WTC11 (cell line): Measurements from ENCODE around the gene UNC50. TPM values are rescaled to one million over a fixed set of nuclear protein-coding genes. Genes with fewer than 3 reads are reported as not detected.
"Not testable (repeated sequence)": the region's sequence is repeated elsewhere in the genome, so short reads cannot be mapped to it uniquely, and the experiment has no call there.

Experiments used
- ATAC-seq: fragments of 200-7000 bp; cut with Tn5 transposase; 2 replicates; pipeline ENCODE4 v1.10.0; 2021; ENCODE audit warnings: mild to moderate bottlenecking, moderate library complexity
- CTCF ChIA-PET: fragments of 300-600 bp; sonication (Branson Sonifier 250); formaldehyde crosslinking; loops from one replicate; lab custom pipeline; 2021; ENCODE audit warnings: antibody characterized with exemption; lab: Charles Lee
- POLR2A ChIA-PET: fragments of 350-600 bp; sonication (Branson Sonifier 250); formaldehyde crosslinking; loops from one replicate; lab custom pipeline; 2021; ENCODE audit warnings: antibody characterized with exemption; lab: Charles Lee
- DNase-seq: peaks from one replicate; pipeline ENCODE4 v3.0.0; 2021; ENCODE audit warnings: low spot score
- H3K27ac Mint-ChIP-seq: 2 replicates; pipeline ENCODE4 v1.8.0; 2021; ENCODE audit warnings: mixed read lengths
- H3K27me3 Mint-ChIP-seq: 2 replicates; pipeline ENCODE4 v1.8.0; 2021; ENCODE audit warnings: low read depth, mild to moderate bottlenecking, moderate library complexity, mixed read lengths
- H3K36me3 Mint-ChIP-seq: 2 replicates; pipeline ENCODE4 v1.8.0; 2021; ENCODE audit warnings: mixed read lengths
- H3K4me1 Mint-ChIP-seq: 2 replicates; pipeline ENCODE4 v1.8.0; 2022; ENCODE audit warnings: mixed read lengths
- H3K4me3 Mint-ChIP-seq: 2 replicates; pipeline ENCODE4 v1.8.0; 2021; ENCODE audit warnings: mild to moderate bottlenecking, moderate library complexity, mixed read lengths
- H3K9me3 Mint-ChIP-seq: 2 replicates; pipeline ENCODE4 v1.8.0; 2021; ENCODE audit warnings: mixed read lengths
- ARID4B ChIP-seq: sonication (generic); formaldehyde crosslinking; IDR thresholded peaks from 2 replicates; pipeline ENCODE4 v1.8.0; 2023; ENCODE audit warnings: missing genetic modification reagents, mild to moderate bottlenecking, borderline replicate concordance
- CREM ChIP-seq: sonication (generic); formaldehyde crosslinking; IDR thresholded peaks from 2 replicates; pipeline ENCODE4 v1.8.1; 2022; ENCODE audit warnings: mild to moderate bottlenecking, missing genetic modification reagents, moderate library complexity
- E2F5 ChIP-seq: sonication (generic); formaldehyde crosslinking; IDR thresholded peaks from 2 replicates; pipeline ENCODE4 v1.8.1; 2022; ENCODE audit warnings: mild to moderate bottlenecking, moderate library complexity, missing genetic modification reagents
- EMX1 ChIP-seq: fragments of 250-450 bp; sonication (Bioruptor Pico); IDR thresholded peaks from 2 replicates; pipeline ENCODE4 v1.8.0; 2021; ENCODE audit warnings: mild to moderate bottlenecking
- ESRRA ChIP-seq: sonication (generic); formaldehyde crosslinking; IDR thresholded peaks from 2 replicates; pipeline ENCODE4 v1.8.1; 2022; ENCODE audit warnings: mild to moderate bottlenecking, missing genetic modification reagents, borderline replicate concordance
- HMGA2 ChIP-seq: fragments of 250-450 bp; sonication (Bioruptor Pico); IDR thresholded peaks from 2 replicates; pipeline ENCODE4 v1.4.0; 2021; ENCODE audit warnings: mild to moderate bottlenecking, moderate library complexity
- KAT7 ChIP-seq: sonication (generic); formaldehyde crosslinking; IDR thresholded peaks from 2 replicates; pipeline ENCODE4 v1.8.1; 2023; ENCODE audit warnings: missing genetic modification reagents, mild to moderate bottlenecking, borderline replicate concordance
- NFE2L1 ChIP-seq: sonication (generic); formaldehyde crosslinking; IDR thresholded peaks from 2 replicates; pipeline ENCODE4 v1.8.1; 2023; ENCODE audit warnings: missing genetic modification reagents
- NR3C1 ChIP-seq: sonication (generic); formaldehyde crosslinking; conservative IDR thresholded peaks from 2 replicates; pipeline ENCODE4 v1.8.1; 2023; ENCODE audit warnings: low read depth, mild to moderate bottlenecking, missing genetic modification reagents
- PREB ChIP-seq: sonication (generic); formaldehyde crosslinking; IDR thresholded peaks from 2 replicates; pipeline ENCODE4 v1.8.1; 2022; ENCODE audit warnings: mild to moderate bottlenecking, missing genetic modification reagents, moderate library complexity, borderline replicate concordance
- STAT6 ChIP-seq: sonication (generic); formaldehyde crosslinking; conservative IDR thresholded peaks from 2 replicates; pipeline ENCODE4 v1.8.1; 2023; ENCODE audit warnings: mild to moderate bottlenecking, low read depth, missing genetic modification reagents, moderate library complexity
- TP53 ChIP-seq: sonication (generic); formaldehyde crosslinking; IDR thresholded peaks from 2 replicates; pipeline ENCODE4 v1.8.1; 2023; ENCODE audit warnings: mild to moderate bottlenecking, missing genetic modification reagents
- ZBTB21 ChIP-seq: sonication (generic); formaldehyde crosslinking; IDR thresholded peaks from 2 replicates; pipeline ENCODE4 v1.8.1; 2023; ENCODE audit warnings: mild to moderate bottlenecking, missing genetic modification reagents, borderline replicate concordance
- ZNF138 ChIP-seq: sonication (generic); formaldehyde crosslinking; conservative IDR thresholded peaks from 2 replicates; pipeline ENCODE4 v1.8.1; 2022; ENCODE audit warnings: mild to moderate bottlenecking, moderate library complexity, missing genetic modification reagents
- ZNF263 ChIP-seq: sonication (generic); formaldehyde crosslinking; IDR thresholded peaks from 2 replicates; pipeline ENCODE4 v1.8.1; 2022; ENCODE audit warnings: low read depth, mild to moderate bottlenecking, moderate library complexity, missing genetic modification reagents
- ZNF416 ChIP-seq: fragments of 250-450 bp; sonication (Bioruptor Pico); IDR thresholded peaks from 2 replicates; pipeline ENCODE4 v1.9.0; 2021; ENCODE audit warnings: mild to moderate bottlenecking, inconsistent platforms
- ZNF532 ChIP-seq: fragments of 250-450 bp; sonication (Bioruptor Pico); IDR thresholded peaks from 2 replicates; pipeline ENCODE4 v1.9.0; 2021; ENCODE audit warnings: mild to moderate bottlenecking, borderline replicate concordance
- total RNA-seq: library from RNA; stranded (reverse); gene quantifications from 3 replicates; pipeline ENCODE4 v1.2.3, GENCODE V29; 2021
- TF ChIP-seq, protein P1 (sequence below): fragments of 250-450 bp; sonication (Bioruptor Pico); conservative IDR thresholded peaks from 2 replicates; pipeline ENCODE4 v1.9.0; 2021; ENCODE audit warnings: mild to moderate bottlenecking

Gene UNC50
- total RNA-seq, 1 experiment from 2014 or later: 26.7 TPM

- no peak overlapping the region for H3K27ac Mint-ChIP-seq
- H3K27me3 Mint-ChIP-seq: no peaks in the 10 kb centered on the region
- H3K4me3 Mint-ChIP-seq: no peak overlapping the region
- TF ChIP-seq NFE2L1 (no peak), ZNF532 (CRISPR knock-in tag) (no peak), CREM (CRISPR knock-in tag) (no peak), HMGA2 (CRISPR knock-in tag) (no peak), ZNF263 (no peak), STAT6 (CRISPR knock-in tag) (no peak), TP53 (CRISPR knock-in tag) (no peak), ESRRA (CRISPR knock-in tag) (no peak), PREB (no peak), NR3C1 (CRISPR knock-in tag) (no peak), ZNF138 (CRISPR knock-in tag) (no peak), KAT7 (CRISPR knock-in tag) (no peak), ZBTB21 (CRISPR knock-in tag) (no peak), E2F5 (CRISPR knock-in tag) (no peak), ARID4B (CRISPR knock-in tag) (no peak), EMX1 (CRISPR knock-in tag) (no peak), ZNF416 (CRISPR knock-in tag) (no peak)
- TF ChIP-seq, protein P1, sequence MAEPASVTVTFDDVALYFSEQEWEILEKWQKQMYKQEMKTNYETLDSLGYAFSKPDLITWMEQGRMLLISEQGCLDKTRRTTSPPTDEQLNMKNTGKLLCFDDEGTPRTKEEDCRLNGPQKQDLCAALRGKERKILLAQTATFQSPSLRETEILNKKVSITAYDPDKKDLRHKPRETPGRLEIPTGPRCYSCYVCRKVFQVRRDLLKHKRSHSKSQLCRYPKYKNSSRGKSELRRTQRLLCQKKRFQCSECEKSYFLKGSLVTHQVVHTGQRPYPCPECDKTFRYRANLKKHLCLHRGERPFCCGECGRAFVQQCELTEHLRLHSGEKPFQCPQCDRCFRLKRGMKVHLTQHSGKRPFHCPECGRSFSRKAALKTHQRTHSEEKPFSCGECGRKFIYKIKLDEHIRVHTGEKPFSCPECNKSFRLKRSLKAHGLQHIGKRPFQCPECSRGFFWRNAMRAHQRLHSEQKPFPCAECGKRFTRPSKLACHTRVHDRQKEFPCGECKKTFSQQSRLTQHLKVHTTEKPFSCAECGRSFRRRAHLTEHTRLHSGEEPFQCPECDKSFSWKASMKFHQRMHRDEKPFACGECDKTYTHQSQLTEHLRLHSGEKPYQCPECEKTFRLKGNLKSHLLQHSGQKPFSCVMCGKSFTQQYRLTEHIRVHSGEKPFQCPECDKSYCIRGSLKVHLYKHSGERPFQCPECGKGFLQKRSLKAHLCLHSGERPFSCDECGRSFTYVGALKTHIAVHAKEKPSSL (CRISPR knock-in tag): no peak
- ChIA-PET POLR2A (no interaction called here), CTCF (no interaction called here)
- DNase-seq: no peak
- peaks cover 14% of the 10 kb centered on the region for H3K36me3 Mint-ChIP-seq
- no peak for ATAC-seq
- peaks cover 9% of the 10 kb centered on the region for H3K9me3 Mint-ChIP-seq
- H3K4me1 Mint-ChIP-seq: no peaks in the 10 kb centered on the region
These were observed 15.8 kb upstream of the UNC50 start for GRCh38 chr2:98592565-98592964.

DNA sequence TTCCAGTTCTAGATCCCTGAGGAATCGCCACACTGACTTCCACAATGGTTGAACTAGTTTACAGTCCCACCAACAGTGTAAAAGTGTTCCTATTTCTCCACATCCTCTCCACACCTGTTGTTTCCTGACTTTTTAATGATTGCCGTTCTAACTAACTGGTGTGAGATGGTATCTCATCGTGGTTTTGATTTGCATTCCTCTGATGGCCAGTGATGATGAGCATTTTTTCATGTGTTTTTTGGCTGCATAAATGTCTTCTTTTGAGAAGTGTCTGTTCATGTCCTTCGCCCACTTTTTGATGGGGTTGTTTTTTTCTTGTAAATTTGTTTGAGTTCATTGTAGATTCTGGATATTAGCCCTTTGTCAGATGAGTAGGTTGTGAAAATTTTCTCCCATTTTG is 13.7 kb upstream of the UNC50 start:
- H3K4me3 Mint-ChIP-seq, H3K4me1 Mint-ChIP-seq, ATAC-seq, H3K9me3 Mint-ChIP-seq, POLR2A ChIA-PET, CTCF ChIA-PET, H3K27me3 Mint-ChIP-seq, DNase-seq, H3K27ac Mint-ChIP-seq: not testable (repeated sequence)
- H3K36me3 Mint-ChIP-seq: peaks cover 26% of the 10 kb centered on the region
